Measurements from ENCODE around the gene ZNF431. TPM values are rescaled to one million over a fixed set of nuclear protein-coding genes. Genes with fewer than 3 reads are reported as not detected.
"Not testable (repeated sequence)": the region's sequence is repeated elsewhere in the genome, so short reads cannot be mapped to it uniquely, and the experiment has no call there.

ZNF431 gene
- total RNA-seq, 4 donors from 2014 or later: 4.1 to 9.1 (median 4.8) TPM

- H3K4me3 ChIP-seq: no peak overlapping the region
- no peaks in the 10 kb centered on the region for H3K9me3 ChIP-seq
- DNase-seq (ENCODE audit: extremely low spot score): no peak
- no peaks in the 10 kb centered on the region for H3K27me3 ChIP-seq
- TF ChIP-seq POLR2A (IDR thresholded peaks at IDR 0.05; ENCODE audit: low read depth) (no peak), EP300 (IDR thresholded peaks at IDR 0.05) (no peak), POLR2AphosphoS5 (IDR thresholded peaks at IDR 0.05) (no peak)
- TF ChIP-seq, protein P1, sequence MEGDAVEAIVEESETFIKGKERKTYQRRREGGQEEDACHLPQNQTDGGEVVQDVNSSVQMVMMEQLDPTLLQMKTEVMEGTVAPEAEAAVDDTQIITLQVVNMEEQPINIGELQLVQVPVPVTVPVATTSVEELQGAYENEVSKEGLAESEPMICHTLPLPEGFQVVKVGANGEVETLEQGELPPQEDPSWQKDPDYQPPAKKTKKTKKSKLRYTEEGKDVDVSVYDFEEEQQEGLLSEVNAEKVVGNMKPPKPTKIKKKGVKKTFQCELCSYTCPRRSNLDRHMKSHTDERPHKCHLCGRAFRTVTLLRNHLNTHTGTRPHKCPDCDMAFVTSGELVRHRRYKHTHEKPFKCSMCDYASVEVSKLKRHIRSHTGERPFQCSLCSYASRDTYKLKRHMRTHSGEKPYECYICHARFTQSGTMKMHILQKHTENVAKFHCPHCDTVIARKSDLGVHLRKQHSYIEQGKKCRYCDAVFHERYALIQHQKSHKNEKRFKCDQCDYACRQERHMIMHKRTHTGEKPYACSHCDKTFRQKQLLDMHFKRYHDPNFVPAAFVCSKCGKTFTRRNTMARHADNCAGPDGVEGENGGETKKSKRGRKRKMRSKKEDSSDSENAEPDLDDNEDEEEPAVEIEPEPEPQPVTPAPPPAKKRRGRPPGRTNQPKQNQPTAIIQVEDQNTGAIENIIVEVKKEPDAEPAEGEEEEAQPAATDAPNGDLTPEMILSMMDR (IDR thresholded peaks at IDR 0.05): no peak
- peaks cover 11 to 58% (median 34%) of the 10 kb centered on the region in 4 donors for H3K36me3 ChIP-seq
- H3K4me1 ChIP-seq: no peaks in the 10 kb centered on the region
- intact Hi-C loops (cut with DNase I): no loop called here
- 92% methylated on average over 2 of the region's 2 CpGs for WGBS
- no peak overlapping the region for H3K27ac ChIP-seq (replicated peaks in 1 of 4)
Observed at GRCh38 chr19:21166436-21166835, 24.6 kb downstream of the ZNF431 start.

- Histone ChIP-seq H3K27me3 (no peaks in the 10 kb centered on the region), H3K27ac (replicated peaks in 1 of 4) (no peak overlapping the region), H3K4me3 (no peak overlapping the region), H3K4me1 (no peaks in the 10 kb centered on the region), H3K9me3 (no peaks in the 10 kb centered on the region), H3K36me3 (no peaks in the 10 kb centered on the region)
- WGBS: 67% methylated on average over 7 of the region's 7 CpGs
- TF ChIP-seq POLR2A (IDR thresholded peaks at IDR 0.05; ENCODE audit: low read depth): no peak
- TF ChIP-seq EP300 (IDR thresholded peaks at IDR 0.05): no peak
- TF ChIP-seq, protein P1 (IDR thresholded peaks at IDR 0.05): no peak
- TF ChIP-seq POLR2AphosphoS5 (IDR thresholded peaks at IDR 0.05): no peak
- intact Hi-C loops (cut with DNase I): no loop called here
- DNase-seq (ENCODE audit: extremely low spot score): no peak
Observed at GRCh38 chr19:21197590-21198295, 55.9 kb downstream of the ZNF431 start.

DNA sequence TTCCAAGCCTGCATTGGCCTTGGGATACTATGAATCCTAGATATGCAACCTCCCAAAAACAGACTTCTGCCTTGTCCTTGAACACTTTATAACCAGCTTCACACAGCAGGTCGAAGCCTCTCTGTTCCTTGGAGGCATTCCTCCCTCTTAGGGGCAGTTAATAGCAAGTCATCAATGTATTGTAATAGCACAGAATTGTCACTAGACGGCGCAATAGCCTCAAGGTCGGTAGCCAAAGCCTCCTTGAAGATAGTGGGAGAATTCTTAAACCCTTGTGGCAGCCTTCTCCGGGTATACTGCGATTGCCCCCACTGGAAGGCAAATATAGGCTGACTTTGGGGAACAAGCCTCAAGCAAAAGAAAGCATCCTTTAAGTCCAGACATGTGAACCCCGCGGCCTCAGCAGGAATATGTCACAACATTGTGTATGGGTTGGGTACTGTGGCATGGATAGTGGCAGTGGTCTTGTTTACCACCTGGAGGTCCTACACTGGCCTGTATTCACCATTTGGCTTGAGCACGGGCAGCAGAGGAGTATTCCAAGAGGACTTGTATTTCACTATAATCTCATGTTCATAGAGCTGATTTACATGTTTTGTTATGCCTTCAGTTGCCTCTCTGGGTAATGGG, 61.1 kb downstream of the ZNF431 start:
- 52% methylated on average over 9 of the region's 9 CpGs for WGBS
- Histone ChIP-seq H3K4me1 (no peaks in the 10 kb centered on the region), H3K27ac (replicated peaks in 1 of 4) (no peak overlapping the region), H3K4me3 (no peak overlapping the region), H3K36me3 (no peaks in the 10 kb centered on the region), H3K27me3 (no peaks in the 10 kb centered on the region), H3K9me3 (no peaks in the 10 kb centered on the region)
- intact Hi-C loops (cut with DNase I): loop anchor here (2.0 kb wide), 1 partner anchor 280 kb away; no protein-coding TSS in a partner anchor
- no peak for DNase-seq (ENCODE audit: extremely low spot score)
- TF ChIP-seq, protein P1 (IDR thresholded peaks at IDR 0.05): peak; percentile 42 to 62 (median 48)
- no peak for TF ChIP-seq EP300 (IDR thresholded peaks at IDR 0.05)

GRCh38 chr19:21210037-21210621, 68.3 kb downstream of the ZNF431 start:
- Histone ChIP-seq H3K27me3 (no peaks in the 10 kb centered on the region), H3K4me1 (no peaks in the 10 kb centered on the region), H3K9me3 (no peaks in the 10 kb centered on the region), H3K4me3 (no peak overlapping the region), H3K36me3 (no peaks in the 10 kb centered on the region), H3K27ac (replicated peaks in 1 of 4) (no peak overlapping the region)
- WGBS: 39% methylated on average over 6 of the region's 6 CpGs
- no peak for DNase-seq (ENCODE audit: extremely low spot score)
- intact Hi-C loops (cut with DNase I): no loop called here
- TF ChIP-seq POLR2AphosphoS5 (IDR thresholded peaks at IDR 0.05): no peak

DNA sequence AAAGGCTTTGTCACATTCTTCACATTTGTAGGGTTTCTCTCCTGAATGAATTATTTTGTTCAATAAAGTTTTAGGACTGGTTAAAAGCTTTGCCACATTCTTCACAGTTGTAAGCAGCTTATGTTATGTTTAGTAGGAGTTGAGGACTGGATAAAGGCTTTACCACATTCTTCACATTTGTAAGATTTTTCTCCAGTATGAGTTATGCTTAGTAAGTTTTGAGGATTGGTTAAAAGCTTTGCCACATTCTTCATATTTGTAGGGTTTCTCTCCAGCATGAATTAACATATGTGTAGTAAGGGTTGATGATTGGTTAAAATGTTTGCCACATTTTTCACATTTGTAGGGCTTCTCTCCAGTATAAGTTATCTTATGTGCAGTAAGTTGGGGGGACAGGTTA, 79.9 kb downstream of the ZNF431 start:
- Histone ChIP-seq H3K4me1 (no peaks in the 10 kb centered on the region), H3K4me3 (no peak overlapping the region), H3K27me3 (no peaks in the 10 kb centered on the region), H3K9me3 (no peaks in the 10 kb centered on the region), H3K36me3 (no peaks in the 10 kb centered on the region), H3K27ac (replicated peaks in 1 of 4) (no peak overlapping the region)
- TF ChIP-seq POLR2AphosphoS5 (IDR thresholded peaks at IDR 0.05) (no peak), POLR2A (IDR thresholded peaks at IDR 0.05; ENCODE audit: low read depth) (no peak), EP300 (IDR thresholded peaks at IDR 0.05) (no peak)
- TF ChIP-seq, protein P1 (IDR thresholded peaks at IDR 0.05): no peak
- intact Hi-C loops (cut with DNase I): no loop called here
- DNase-seq (ENCODE audit: extremely low spot score): no peak

DNA sequence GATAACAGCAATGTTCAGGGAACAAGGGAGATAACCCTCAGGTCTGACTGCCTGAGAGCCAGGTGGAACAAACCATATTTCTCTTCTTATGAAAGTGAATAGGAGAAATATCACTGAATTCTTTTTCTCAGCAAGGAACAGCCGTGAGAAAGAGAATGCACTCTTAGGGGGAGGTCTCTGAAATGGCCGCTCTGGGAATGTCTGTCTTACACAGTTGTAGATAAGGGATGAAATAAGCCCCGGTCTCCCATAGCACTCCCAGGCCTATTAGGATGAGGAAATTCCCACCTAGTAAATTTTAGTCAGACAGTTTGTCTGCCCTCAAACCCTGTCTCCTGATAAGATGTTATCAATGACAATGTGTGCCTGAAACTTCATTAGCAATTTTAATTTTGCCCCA, 88.1 kb downstream of the ZNF431 start:
- intact Hi-C loops (cut with DNase I); H3K27ac ChIP-seq (replicated peaks in 1 of 4); H3K27me3 ChIP-seq; H3K4me3 ChIP-seq; DNase-seq (ENCODE audit: extremely low spot score); H3K4me1 ChIP-seq; H3K36me3 ChIP-seq: not testable (repeated sequence)
- peaks cover 0 to 19% (median 8%) of the 10 kb centered on the region in 4 donors for H3K9me3 ChIP-seq
- WGBS: 80% methylated on average over 3 of the region's 3 CpGs
